ENCODE data around the gene TCF25.
A peak's percentile ranks its signal among the peaks of the same experiment; 100 is the strongest.
"Not testable (repeated sequence)": the region's sequence is repeated elsewhere in the genome, so short reads cannot be mapped to it uniquely, and the experiment has no call there.

Gene TCF25

DNA sequence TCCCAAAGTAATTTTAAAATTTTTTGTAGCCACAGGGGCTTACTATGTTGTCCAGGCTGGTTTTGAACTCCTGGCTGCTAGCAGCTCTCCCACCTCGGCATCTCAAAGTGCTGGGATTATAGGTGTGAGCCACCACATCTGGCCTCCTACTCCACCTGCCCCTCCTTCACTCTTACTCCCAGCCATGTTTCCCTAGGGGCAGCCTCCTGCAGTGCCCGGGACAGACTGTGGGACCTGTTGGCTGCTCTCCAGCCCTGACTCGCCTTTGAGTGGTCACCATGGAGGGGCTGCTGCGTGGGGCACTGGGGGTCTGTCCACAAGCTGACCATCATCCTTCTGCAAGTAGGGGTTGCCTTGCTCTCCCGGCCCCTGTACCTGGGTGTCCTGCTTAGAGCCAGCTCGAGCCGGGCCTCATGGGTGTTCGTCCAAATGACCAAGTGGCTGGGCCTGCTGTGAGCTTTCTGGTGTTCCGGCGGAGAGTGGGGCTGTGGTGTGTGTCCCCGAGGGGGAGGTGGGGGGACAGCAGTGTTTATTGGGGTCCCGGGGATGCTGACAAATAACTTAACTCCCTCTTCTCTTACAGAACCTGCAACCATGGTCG is 28.6 kb upstream of the TCF25 start:
- DNase-seq = no peak

DNA sequence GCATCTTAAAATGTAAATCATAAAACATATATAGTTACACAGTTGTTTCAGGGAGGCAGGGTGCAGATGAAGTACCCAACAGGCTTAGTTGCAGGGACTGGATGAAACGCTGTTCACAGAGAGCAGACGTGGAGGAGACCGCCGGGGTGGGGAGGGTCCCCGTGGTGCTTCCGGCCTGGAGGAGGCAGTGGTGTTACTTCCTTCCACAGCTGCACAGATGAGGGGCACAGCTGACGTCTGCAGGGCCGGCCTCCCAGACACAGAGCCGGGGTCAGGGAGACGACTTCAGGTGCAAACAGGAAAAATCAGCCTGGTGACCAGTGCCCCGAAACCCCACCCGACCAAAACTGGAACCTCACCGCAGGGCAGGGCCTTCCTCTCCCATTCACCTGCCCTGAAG is 28.0 kb upstream of the TCF25 start:
- DNase-seq = no peak

DNA sequence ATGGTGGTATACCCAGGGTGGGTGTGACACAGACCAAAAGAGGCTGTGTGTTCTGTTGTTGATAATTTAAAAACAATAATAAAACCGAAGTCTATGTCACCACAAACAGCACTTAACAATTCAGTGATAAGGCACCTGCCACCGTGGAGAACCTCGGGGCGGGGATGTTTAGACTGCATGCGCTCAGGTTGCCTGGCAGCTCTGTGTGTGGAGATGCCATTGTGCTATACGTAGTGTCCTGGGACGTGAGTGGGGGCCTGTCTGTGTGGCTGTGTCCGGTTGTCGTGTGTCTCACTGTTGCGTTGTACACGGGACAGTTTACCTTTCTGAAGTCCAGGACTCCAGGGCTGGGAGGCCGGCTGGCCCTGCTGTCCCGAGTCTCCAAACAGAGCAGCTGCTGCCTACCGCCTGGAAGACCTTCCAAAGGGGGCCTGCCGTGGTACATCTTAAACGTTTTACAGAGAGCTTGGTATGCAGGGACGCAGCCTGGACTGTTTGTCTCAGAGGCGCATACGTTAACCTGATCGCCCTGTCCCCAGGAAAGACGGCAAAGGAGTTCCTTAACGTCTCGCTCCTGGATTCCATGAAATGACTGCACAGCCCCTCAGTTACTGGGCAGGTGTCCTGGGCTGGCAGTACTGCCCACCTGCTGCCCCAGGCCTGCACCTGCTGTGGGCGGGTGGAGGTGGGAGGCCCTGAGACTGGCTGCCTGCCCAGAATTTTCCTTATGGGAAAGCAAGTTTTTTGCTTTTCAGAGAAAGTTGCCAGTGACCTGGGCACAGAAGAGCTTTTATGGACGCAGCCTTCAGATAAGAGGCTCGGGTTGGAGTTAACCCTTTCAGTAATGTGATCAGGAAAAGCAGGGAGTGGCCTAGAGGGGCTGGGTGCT is 26.1 kb upstream of the TCF25 start:
- no peak for DNase-seq

DNA sequence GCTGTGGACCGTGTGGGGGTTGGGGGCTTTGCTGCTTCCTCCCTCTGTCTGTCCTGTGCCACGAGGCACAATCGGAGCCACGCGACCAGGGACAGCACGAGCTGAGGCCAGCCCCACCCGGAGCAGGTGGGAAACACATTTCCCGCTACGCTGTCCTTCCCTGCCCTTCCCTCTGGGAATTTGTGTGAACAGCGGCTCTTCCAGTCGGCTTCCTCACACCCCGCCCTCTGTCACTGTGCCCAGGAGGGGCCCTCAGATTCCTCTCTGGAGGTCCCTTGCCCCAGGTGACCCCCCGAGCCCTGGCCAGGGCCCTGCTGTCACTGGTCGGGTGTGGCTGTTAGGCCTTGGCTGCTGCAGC is 25.5 kb upstream of the TCF25 start:
- DNase-seq = no peak

DNA sequence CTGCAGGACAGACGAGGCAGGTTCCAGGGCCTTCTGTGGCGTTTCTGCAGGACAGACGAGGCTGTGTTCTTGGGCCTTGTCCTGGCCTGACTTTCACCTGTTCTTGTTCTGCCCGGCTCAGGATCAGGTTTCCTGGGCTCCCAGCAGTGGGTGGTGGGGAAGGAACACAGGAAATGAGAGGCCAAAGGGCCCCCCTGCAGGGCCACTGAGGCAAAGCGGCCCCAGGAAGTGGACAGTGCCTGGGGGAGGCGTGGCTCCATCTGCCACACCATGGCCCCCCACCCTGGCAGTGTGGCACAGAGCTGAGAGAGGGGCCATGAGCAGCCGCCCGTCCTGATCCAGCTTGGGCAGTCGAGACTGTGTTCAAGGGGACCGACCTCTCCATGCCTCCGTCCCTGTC is 24.4 kb upstream of the TCF25 start:
- DNase-seq = no peak

DNA sequence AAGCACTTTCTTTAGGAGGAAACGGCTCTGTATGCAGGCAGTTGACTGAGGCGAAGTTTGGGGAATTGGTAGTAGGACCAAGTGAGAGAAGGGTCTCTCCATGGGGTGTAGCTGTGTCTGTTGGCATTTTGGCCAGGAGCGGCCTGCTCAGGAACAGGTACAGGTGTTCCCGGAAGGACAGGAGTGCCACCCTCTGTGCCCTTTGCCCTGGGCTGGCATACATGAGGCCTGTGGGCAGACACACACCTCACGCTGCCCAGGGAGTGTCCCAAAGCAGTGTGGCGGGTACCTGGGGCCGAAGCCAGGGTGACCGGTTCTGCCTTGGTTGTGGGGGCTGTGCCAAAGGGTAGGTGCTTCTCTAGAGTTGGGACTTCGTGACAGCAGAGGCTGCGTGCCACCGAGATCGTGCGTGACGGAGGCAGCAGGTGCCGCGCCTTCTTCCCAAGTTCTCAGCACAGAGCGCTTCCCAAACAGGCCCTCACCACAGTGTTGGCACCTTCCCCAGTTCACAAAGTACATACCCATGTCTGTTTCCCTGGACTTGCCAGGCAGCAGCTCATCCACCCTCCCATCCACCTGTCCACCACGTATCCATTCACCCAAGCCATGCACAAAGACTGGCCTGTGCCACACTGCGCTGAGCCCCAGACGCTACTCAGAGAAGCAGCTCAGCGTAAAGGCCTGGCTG is 19.9 kb upstream of the TCF25 start:
- no peak for DNase-seq

DNA sequence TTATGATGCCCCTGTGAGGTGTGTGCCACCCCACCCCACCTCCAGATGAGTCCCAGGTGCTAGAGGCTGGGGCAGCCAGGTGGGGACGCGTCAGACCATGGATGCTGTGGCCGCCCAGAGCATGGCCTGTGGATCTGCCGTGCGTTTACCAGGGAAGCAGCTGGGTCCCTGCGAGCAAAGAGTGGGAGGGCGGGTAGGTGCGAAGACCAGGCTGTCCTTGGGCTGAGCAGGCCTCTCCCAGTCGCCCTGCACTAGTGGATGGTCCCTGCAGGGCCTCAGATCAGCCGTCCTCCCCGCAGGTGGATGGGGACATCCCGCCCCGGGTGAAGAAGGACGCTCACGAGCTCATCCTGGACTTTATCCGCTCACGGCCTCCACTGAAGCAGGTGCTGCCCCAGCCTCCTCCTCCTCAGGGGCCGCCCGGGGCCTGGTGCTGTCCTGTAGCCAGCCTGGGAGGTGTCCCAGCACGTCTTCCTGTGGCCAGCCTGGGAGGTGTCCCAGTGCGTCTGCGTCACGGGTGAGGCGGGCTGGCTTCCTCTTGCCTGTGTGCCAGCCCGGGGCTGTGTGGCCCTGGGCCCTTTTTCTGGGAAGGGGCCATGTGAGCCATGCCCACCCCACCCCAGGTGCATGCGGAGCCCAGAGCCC is 18.0 kb upstream of the TCF25 start:
- DNase-seq = no peak

DNA sequence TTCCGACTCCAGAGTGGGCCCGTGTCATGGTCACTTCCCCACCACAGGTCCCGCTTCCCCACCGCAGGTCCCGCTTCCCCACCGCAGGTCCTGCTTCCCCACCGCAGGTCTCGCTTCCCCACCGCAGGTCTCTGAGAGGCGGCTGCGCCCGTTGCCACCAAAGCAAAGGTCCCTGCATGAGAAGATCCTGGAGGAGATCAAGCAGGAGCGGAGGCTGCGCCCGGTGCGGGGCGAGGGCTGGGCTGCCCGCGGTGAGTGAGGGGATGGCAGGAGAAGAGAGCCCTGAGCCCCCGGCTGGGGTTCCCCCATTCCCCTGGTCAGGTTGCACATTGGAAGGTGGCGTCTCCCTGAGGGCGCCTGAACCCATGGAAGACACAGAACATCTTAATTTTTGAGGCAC is 17.4 kb upstream of the TCF25 start:
- no peak for DNase-seq

DNA sequence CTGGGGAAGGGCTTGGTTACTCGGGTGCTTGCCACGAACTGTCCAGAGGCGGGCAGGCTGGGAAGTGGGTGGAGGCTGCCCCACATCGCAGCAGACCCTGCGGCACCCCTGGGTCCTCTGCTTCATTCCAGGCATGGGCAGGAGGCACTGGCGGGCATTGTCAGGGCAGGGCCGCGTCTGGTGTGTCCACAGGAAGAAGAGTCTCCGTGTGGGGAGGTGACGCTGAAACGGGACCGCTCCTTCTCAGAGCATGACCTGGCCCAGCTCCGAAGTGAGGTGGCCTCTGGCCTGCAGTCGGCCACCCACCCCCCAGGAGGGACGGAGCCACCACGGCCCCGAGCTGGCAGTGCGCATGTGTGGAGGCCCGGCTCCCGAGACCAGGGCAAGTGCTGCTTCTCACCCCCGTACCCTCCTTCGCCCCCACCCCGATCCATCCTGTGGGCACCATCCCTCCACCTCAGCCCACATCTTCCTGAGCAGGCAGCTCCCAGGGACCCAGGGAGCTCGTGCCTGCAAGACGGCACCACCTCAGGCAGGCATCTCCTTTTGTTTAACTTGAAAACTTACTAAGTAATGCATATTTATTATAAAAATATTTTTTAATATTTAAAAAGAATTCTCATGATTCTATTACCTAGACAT is 14.3 kb upstream of the TCF25 start:
- no peak for DNase-seq

DNA sequence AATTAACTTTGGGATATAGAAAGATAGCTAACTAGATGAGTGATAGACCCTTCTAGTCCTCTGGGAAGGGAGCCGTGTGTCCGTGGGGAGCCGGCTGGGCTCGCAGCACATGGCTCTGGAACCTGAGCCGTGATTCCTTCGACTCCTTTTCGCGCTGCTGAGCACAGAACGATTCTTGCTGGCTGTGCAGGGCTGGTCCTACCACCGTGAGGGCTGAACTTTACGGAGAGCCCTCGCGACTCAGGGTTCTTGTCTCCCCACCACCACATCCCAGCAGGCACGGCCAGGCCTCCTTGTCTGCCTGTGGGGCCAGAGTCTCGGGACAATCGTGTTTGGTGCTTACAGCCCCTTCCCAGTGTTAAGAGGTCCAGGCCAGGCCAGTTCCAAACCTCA is 13.8 kb upstream of the TCF25 start:
- DNase-seq = no peak

DNA sequence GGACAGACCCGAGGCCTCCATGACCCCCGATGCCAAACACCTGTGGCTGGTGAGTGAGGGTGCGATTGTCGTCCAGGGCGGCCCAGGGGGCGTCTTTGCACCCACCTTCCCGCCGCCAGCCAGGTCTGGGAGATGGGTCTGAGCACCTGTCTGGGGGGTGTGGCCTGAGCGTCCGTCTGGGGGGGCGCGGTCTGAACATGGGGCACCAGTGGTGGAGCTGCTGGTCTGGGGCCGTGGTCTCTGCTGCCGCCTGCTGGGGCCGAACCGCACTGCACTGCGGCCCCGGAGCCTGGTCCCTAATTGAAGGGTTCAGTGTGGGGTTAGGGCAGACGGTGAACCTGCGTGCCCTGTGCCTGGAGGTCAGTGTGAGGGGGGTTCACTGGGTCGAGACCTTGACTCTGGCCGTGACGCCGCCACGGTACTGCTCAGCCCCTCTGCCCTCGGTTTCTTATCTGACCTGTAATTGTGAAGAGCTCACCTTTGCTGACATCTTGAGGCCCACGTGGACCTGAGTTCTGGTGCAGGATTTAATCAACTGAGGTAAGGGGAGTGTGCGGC is 12.6 kb upstream of the TCF25 start:
- DNase-seq = peak; percentile 71

DNA sequence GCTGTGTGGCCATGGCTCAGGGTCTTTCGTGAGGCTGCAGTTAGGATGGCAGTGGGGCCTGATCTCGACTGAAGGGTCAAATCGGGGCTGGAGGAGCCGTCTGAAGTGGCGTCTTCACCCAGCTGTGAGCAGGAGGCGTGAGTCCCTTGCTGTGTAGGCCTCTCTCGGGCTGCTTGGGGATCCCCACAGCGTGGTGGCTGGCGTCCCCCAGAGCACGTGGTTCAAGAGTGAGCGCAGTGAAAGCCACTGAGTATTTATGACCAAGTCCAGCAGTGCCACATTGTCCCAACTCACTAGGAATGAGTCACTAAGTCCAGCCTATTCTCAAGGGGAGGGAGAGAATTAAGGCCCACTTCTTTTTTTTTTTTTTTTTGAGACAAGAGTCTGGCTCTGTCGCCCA is 11.7 kb upstream of the TCF25 start:
- peak; percentile 22 for DNase-seq

DNA sequence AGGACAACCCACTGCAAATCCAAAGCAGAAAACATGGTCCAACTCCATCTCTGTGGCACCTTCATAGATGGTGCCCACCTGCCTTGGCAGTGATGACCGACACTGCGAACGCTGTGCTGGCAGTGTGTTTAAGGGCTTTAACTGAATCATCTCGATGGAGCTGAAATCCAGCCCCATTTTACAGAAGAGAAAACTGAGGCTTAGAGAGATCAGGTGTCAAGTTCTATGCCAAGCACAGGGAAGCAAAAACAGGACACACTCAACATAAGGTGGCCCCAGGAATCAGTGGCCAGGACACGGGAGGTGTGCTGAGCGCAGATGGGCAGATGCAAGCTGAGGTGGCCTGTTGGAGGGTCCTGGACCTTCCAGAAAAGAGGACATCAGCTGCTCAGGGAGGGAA is 10.7 kb upstream of the TCF25 start:
- DNase-seq = no peak

DNA sequence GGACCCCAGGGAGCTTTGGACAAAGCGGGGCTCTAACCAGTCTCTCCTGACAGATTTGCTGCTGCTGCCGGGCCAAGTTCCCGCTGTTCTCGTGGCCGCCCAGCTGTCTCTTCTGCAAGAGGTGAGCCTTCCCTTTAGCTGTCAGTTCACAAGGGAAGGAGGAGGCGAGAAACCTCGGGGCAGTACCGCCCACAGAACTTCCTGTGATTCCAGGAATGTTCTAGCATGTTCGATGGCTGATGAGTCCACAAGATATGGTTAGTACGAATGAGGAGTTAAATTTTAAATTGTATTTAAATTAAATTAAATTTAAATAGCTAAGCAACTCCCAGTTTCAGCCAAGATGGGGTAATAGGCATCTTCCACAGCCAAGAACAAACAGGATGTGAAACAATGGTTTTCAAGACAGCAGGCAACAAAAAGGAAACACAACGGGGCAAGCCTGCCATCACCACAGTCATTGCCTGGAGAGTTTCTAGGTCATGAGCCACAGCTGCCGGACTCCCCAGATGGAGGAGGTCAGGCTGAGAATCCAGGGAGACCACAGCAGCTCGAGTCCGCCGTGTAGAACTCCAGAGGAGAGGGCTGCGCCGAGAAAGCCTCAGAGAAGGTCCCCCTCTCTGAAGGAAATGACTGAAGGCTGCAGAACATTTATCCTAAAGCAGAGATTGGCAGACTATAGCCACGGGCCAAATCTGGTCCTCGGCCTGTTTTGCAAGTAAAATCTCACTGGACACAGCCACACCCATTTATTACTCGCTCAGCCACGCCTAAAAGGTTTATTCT is 9.5 kb upstream of the TCF25 start:
- DNase-seq = peak; percentile 84

DNA sequence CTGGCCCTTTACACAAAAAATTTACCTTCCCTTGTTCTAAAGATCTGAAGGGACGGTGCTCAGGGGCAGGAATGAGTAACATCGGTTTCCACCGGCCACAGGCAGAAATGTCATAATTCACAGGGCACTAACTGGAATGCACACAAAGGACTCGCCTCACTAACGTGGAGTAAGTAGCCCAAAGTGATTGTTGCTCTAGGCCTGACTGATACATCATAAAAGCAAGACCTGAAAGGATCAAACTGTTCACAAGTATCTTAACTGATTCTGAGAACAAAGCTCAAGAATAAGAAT is 8.9 kb upstream of the TCF25 start:
- DNase-seq = peak; percentile 29

DNA sequence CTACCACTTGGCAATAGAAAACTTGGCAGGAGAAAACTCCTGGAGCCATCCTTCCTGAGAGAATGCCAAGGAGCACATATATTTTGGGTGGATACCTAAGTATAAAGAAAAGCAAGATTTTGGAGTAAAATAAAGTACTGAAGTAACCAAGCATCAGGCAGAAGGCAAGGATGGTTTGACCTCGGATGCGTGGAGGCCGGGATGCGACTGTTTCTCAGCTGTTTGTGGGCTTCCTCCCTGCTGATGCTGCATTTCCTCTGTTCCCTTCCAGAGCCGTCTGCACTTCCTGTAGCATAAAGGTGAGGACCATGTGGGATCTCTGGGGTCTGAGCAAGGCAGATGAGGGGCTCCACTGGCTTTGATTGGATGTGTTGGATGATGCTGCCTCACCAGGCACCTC is 5.5 kb upstream of the TCF25 start:
- DNase-seq = no peak

DNA sequence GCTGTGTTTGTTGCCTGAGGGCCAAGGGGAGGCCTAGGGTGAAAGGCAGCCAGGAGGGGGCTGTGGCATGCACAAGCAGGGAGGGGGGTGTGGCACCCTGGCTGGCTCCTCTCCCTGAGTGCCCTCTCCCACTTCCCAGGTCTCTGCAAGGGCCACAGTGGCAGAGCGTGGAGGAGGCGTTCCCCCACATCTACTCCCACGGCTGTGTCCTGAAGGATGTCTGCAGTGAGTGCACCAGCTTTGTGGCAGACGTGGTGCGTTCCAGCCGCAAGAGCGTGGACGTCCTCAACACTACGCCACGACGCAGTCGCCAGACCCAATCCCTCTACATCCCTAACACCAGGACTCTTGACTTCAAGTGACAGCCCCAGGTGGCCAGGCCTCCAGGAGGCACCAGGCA is 3.5 kb upstream of the TCF25 start:
- DNase-seq = no peak

DNA sequence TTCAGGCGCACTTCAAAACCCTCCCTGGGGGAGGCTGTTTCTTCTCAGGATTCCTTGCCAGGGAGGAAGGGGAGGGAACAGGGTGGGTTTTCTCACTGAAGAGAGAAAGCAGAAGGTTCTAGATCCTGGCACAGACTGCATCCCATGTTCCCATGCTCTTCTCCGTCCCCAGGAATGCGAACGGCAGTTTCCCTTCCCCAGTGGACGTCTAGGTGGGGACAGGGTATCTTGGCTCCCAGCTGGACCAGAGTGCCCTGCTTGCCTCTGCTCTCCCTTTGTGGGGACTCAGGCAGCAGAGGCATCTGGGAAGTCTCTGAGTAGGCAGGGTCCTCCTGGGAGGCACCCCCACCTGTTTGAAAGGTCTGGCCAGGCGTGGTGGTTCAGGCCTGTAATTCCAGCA is 3.0 kb upstream of the TCF25 start:
- DNase-seq = no peak

DNA sequence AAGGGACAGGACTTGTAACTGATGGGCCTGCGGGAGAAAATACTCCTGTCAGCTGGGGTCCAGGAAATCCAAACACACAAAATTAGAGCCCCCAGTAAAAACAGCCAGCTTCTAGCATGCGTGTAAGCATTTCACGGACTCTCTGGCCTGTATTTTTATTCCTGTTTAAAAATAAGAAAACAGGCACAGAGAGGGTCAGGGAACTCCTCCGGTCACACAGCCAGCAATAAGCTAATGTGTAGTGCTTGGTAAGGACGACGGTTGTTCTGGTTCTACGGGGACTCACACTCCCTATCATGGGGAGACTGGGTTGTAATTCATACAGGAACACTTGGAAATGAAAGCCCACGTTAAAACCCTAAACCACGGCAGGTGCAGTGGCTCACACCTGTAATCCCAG is 1.5 kb upstream of the TCF25 start:
- DNase-seq = no peak

DNA sequence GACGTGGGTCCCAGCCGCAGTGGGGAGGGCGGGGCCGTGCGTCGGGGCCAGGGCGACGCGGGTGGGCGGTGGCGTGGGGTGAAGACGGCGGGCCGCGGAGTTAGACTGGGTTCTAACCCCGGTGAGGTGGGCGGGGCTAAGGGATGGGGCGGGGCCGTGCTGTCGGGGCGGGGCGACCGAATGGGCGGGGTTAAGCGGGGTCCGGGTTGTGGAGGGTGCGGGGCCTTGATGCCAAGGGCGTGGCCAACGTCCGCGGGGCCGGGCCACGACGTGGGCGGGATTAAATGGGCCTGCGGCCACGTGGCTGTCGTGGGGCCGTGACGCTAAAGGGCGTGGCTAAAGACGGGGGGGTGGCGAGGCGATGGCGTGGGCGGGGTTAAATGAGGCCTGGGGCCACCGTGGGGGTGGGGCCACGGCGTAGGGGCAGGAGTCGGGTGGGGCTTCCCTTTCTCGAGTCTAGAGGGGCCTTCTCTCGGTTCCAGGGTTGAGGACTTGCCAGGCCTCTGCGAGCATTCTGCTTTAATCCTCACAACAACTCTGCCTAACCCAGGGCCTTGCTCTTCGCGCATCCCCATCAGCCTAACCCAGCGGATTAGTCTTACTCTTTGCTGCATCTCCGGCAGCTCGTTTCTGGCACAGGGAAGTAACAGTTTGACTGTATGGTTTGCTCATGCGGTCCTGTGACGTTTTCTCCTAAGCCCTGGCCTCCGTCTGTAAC is 739 bp downstream of the TCF25 start:
- peak; percentile 99 for DNase-seq

DNA sequence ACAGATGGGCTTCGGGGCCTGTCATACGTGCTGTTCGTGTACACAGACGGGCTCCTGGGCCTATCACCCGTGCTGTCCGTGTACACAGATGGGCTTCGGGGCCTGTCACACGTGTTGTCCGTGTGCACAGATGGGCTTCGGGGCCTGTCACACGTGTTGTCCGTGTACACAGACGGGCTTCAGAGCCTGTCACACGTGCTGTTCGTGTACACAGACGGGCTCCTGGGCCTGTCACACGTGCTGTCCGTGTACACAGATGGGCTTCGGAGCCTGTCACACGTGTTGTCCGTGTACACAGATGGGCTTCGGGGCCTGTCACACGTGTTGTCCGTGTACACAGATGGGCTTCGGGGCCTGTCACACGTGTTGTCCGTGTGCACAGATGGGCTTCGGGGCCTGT is 5.7 kb downstream of the TCF25 start:
- not testable (repeated sequence) for DNase-seq

Data from suppressor macrophage treated with lipopolysaccharide for 4 hours (primary cell).